Thyroid gland (tissue), 4 donors: ENCODE measurements around the gene POU2F3.

Experiments used
- POLR2A ChIP-seq, 2 donors: fragments of 450-650 bp; IDR thresholded peaks; one replicate each; pipeline ENCODE4 v1.6.1; 2017; ENCODE audit warnings: antibody characterized with exemption in 2 of 2, mild to moderate bottlenecking in 2 of 2, moderate library complexity in 1 of 2
- TF ChIP-seq, protein P1 (sequence below), 6 experiments: fragments of 200-600 bp in 3 of 6; fragments of 450-650 bp in 3 of 6; sonication (generic) in 3 of 6; IDR thresholded peaks; one replicate each; pipeline ENCODE4 v1.5.1; 2016 to 2019; ENCODE audit warnings: antibody characterized with exemption in 6 of 6, mild to moderate bottlenecking in 2 of 6, inconsistent platforms in 1 of 6, moderate library complexity in 1 of 6

DNA sequence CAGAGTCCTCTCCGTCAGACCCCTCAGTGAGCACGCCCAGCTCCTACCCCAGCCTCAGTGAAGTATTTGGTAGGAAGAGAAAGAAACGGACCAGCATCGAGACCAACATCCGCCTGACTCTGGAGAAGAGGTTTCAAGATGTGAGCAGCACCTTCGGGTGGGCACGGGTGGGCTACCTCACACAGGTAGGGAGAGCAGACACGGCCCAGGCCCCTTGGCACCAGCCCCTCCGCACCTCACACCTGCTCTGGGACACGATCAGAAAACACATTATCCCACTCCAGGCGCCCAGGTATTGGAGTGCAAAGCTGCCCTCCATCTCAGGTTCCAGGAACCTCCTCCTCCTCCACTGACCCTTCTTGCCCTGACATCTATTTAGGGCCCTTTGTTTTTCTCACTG lies 67.5 kb downstream of the POU2F3 start:
- TF ChIP-seq POLR2A (IDR thresholded peaks at IDR 0.05) = no peak
- TF ChIP-seq, protein P1, sequence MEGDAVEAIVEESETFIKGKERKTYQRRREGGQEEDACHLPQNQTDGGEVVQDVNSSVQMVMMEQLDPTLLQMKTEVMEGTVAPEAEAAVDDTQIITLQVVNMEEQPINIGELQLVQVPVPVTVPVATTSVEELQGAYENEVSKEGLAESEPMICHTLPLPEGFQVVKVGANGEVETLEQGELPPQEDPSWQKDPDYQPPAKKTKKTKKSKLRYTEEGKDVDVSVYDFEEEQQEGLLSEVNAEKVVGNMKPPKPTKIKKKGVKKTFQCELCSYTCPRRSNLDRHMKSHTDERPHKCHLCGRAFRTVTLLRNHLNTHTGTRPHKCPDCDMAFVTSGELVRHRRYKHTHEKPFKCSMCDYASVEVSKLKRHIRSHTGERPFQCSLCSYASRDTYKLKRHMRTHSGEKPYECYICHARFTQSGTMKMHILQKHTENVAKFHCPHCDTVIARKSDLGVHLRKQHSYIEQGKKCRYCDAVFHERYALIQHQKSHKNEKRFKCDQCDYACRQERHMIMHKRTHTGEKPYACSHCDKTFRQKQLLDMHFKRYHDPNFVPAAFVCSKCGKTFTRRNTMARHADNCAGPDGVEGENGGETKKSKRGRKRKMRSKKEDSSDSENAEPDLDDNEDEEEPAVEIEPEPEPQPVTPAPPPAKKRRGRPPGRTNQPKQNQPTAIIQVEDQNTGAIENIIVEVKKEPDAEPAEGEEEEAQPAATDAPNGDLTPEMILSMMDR (IDR thresholded peaks at IDR 0.05) = no peak
